ENCODE data around the gene AUP1. TPM values are rescaled to one million over a fixed set of nuclear protein-coding genes. Genes with fewer than 3 reads are reported as not detected.

AUP1 gene
- total RNA-seq, 4 donors from 2014 or later, result 62.7 to 92.1 (median 86.2) TPM

DNA sequence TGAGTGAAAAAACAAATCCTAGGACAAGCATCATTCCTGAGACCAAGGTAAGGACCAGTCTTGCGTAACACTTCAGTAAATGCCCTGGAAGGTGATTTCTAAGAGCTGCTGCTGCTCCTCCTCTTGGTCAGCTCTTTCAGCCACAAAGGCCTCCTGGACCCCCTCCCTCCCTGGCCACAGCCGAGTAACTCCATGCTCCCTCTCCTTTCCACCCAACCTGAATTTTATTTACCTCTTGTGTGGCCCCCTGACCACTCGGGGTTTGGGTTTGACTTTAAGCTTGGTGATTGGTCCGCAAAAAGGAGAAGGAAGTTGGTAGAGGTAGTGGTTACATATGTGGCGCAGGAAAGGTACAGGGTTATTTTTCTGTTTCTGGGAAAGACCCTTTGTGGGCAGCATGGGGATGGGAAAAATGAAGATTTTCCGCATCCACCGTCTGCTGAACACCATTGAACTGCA is 9.4 kb upstream of the AUP1 start:
- Histone ChIP-seq H3K4me1 (peaks cover 0 to 2% (median 0%) of the 10 kb centered on the region in 3 donors), H3K36me3 (peaks cover 0 to 9% of the 10 kb centered on the region in 2 donors), H3K27me3 (peaks cover 9% of the 10 kb centered on the region), H3K4me3 (no peak overlapping the region), H3K27ac (no peak overlapping the region), H3K9me3 (no peaks in the 10 kb centered on the region)
- ATAC-seq, result no peak
- 70 to 88% methylated on average over 1 to 7 of the region's 7 CpGs for WGBS, 2 donors (ENCODE audit: low coverage in 1 of 2)
- no peak for TF ChIP-seq POLR2AphosphoS5 (IDR thresholded peaks at IDR 0.05)
- TF ChIP-seq, protein P1, sequence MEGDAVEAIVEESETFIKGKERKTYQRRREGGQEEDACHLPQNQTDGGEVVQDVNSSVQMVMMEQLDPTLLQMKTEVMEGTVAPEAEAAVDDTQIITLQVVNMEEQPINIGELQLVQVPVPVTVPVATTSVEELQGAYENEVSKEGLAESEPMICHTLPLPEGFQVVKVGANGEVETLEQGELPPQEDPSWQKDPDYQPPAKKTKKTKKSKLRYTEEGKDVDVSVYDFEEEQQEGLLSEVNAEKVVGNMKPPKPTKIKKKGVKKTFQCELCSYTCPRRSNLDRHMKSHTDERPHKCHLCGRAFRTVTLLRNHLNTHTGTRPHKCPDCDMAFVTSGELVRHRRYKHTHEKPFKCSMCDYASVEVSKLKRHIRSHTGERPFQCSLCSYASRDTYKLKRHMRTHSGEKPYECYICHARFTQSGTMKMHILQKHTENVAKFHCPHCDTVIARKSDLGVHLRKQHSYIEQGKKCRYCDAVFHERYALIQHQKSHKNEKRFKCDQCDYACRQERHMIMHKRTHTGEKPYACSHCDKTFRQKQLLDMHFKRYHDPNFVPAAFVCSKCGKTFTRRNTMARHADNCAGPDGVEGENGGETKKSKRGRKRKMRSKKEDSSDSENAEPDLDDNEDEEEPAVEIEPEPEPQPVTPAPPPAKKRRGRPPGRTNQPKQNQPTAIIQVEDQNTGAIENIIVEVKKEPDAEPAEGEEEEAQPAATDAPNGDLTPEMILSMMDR (IDR thresholded peaks at IDR 0.05), result no peak
- no peak for TF ChIP-seq EP300 (IDR thresholded peaks at IDR 0.05)
- no peak for TF ChIP-seq POLR2A (IDR thresholded peaks at IDR 0.05)

DNA sequence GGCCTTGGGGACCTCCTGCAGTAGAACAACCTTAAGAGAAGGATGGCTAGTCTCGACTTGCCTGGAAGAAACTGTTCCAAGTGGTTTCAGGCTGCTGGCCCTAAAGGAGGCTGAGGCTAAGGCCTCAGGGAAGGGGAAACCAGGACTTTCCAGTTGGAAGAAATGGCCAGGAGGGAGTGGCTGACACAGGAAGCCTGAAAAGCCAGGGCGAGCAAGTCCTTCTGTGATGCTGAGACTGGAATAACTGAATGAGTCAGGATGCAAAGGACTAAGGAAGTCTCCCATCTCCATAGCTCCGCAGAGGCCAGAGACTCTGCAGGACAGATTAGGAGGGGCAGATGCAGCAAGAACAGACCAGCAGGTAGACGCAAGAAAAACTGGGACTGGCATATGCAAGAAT is 7.6 kb upstream of the AUP1 start:
- TF ChIP-seq EP300 (IDR thresholded peaks at IDR 0.05) (no peak), POLR2A (IDR thresholded peaks at IDR 0.05) (no peak), POLR2AphosphoS5 (IDR thresholded peaks at IDR 0.05) (no peak)
- TF ChIP-seq, protein P1 (IDR thresholded peaks at IDR 0.05), result no peak
- H3K4me3 ChIP-seq, result no peak overlapping the region
- ATAC-seq, result no peak
- peaks cover 9% of the 10 kb centered on the region for H3K27me3 ChIP-seq
- H3K9me3 ChIP-seq, result no peaks in the 10 kb centered on the region
- no peak overlapping the region for H3K27ac ChIP-seq
- H3K36me3 ChIP-seq, result peaks cover 0 to 27% of the 10 kb centered on the region in 2 donors
- WGBS, 2 donors (ENCODE audit: low coverage in 1 of 2), result 64 to 71% methylated on average over 3 to 4 of the region's 4 CpGs
- peaks cover 0 to 4% (median 2%) of the 10 kb centered on the region in 3 donors for H3K4me1 ChIP-seq

DNA sequence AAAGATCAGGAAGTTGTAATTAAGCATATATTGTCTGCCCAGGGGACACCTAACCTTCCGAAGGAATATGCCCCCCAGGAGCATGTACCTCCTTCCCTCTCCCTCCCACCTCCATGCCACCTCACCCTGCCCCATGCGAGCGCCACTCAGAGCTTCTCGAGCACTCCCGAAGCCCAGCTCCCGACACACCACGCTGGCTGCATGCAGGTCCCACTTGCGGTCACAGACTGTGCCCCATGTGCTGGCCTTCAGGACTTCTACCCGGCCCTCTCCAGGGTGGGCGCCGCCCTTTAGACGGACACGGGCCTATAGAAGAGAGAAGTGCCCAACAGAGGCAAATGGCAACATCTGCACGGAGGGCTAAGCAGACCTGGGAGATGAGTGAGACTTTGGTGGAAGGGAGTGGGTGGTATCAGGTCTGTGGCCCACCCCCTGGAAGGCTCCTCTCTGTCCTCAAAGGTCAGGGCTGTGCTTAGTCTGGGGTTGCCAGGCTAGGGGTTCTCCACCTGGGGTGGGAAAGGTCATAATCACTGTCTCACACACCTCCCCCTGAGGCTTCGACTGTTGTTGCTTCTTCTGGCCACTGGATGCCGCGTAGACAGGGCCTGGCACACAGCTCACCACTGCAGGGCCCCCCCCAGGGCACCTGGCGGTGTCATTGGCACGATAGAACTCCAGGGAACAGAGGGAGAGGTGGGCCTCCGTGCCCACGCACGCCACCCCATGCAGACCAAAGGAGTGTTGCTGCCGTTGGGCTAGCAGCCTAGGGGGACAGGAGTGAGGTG is 6.9 kb upstream of the AUP1 start:
- ATAC-seq, result no peak
- no peak overlapping the region for H3K4me3 ChIP-seq
- 85 to 90% methylated on average over 4 to 8 of the region's 23 CpGs for WGBS, 2 donors (ENCODE audit: low coverage in 1 of 2)
- peaks cover 9% of the 10 kb centered on the region for H3K27me3 ChIP-seq
- H3K4me1 ChIP-seq, result peaks cover 0 to 12% (median 3%) of the 10 kb centered on the region in 3 donors
- H3K9me3 ChIP-seq, result no peaks in the 10 kb centered on the region
- TF ChIP-seq POLR2AphosphoS5 (IDR thresholded peaks at IDR 0.05) (no peak), EP300 (IDR thresholded peaks at IDR 0.05) (no peak), POLR2A (IDR thresholded peaks at IDR 0.05) (no peak)
- TF ChIP-seq, protein P1 (IDR thresholded peaks at IDR 0.05), result no peak
- peaks cover 0 to 35% of the 10 kb centered on the region in 2 donors for H3K36me3 ChIP-seq
- H3K27ac ChIP-seq, result no peak overlapping the region

DNA sequence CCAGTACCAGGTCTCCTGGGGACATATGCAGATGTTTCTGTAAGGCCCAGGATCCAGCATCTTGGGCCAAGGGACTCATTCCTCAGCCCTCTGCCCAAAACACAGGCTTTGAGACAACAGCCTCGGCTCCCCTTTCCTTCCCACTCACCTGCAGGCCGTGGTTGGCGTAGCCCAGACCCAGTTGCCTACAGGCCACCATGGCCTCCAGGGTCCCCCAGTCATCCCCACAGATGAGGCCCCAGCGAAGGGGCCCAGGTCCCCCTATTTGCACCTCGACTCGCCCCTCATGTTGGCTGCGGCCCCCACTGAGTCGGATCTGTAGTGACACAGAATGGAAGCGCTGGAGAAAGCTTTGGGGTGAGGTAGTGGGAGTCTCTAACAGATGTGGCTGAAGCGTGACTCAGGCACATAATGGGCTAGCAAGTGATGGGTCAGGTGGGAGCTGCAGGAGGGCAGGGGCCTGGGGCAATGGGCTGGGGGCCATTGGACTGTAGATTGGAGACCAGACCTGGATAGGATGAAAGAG is 6.0 kb upstream of the AUP1 start:
- H3K4me3 ChIP-seq, result no peak overlapping the region
- TF ChIP-seq POLR2AphosphoS5 (IDR thresholded peaks at IDR 0.05) (no peak), POLR2A (IDR thresholded peaks at IDR 0.05) (no peak), EP300 (IDR thresholded peaks at IDR 0.05) (no peak)
- TF ChIP-seq, protein P1 (IDR thresholded peaks at IDR 0.05), result no peak
- WGBS, 2 donors (ENCODE audit: low coverage in 1 of 2), result no CpG with 5 or more reads among the region's 10 CpGs

More for the DNA sequence above, 6.0 kb upstream of the AUP1 start:
- Histone ChIP-seq H3K4me1 (peaks cover 0 to 20% (median 9%) of the 10 kb centered on the region in 3 donors), H3K27ac (no peak overlapping the region), H3K36me3 (peaks cover 0 to 35% of the 10 kb centered on the region in 2 donors), H3K9me3 (no peaks in the 10 kb centered on the region), H3K27me3 (peaks cover 9% of the 10 kb centered on the region)
- no peak for ATAC-seq

Measured in gastroesophageal sphincter (tissue), 4 donors.